Right lobe of liver (tissue), 4 donors: ENCODE data around the gene NUDT5.

Experiments
- CTCF ChIP-seq, 4 donors: fragments of 200-600 bp in 3 of 4; fragments of 450-650 bp in 1 of 4; IDR thresholded peaks; one replicate each; pipeline versions ENCODE4 v1.5.1 to v1.8.0; 2016 to 2022; ENCODE audit warnings: antibody characterized with exemption in 4 of 4, mild to moderate bottlenecking in 2 of 4
- POLR2A ChIP-seq: fragments of 450-650 bp; IDR thresholded peaks from one replicate; pipeline ENCODE4 v1.6.1; 2017; ENCODE audit warnings: antibody characterized with exemption, mild to moderate bottlenecking
- donor health status: DM: no; HTN: no; CAD: no.
- donor health status: DM: no; HTN: no; CAD: no.
- donor health status: DM: no; HTN: yes; CAD: no.

GRCh38 chr10:12228851-12229250, 33.2 kb upstream of the NUDT5 start:
- TF ChIP-seq CTCF (IDR thresholded peaks at IDR 0.05), result no peak
- no peak for TF ChIP-seq POLR2A
